HG03521 (cell line): ENCODE results near the gene CDH23.

Source experiments
- ATAC-seq: cut with Tn5 transposase; IDR thresholded peaks from one replicate; pipeline ENCODE4 v1.9.1; 2021; ENCODE audit warnings: mild to moderate bottlenecking, moderate library complexity; ENCODE audit not compliant: unreplicated experiment

CDH23 gene

GRCh38 chr10:71835671-71836595, 439.2 kb downstream of the CDH23 start:
- peak; percentile 86 for ATAC-seq

GRCh38 chr10:71836596-71836974, 439.9 kb downstream of the CDH23 start:
- peak; percentile 7 for ATAC-seq

GRCh38 chr10:71837098-71837827, 440.5 kb downstream of the CDH23 start:
- no peak for ATAC-seq

GRCh38 chr10:71838264-71839211, 441.8 kb downstream of the CDH23 start:
- ATAC-seq: no peak

- ATAC-seq: no peak
Measured at GRCh38 chr10:71840177-71840957, 443.6 kb downstream of the CDH23 start.

- ATAC-seq: no peak
Measured at GRCh38 chr10:71840958-71841335, 444.2 kb downstream of the CDH23 start.

- ATAC-seq: no peak
Measured at GRCh38 chr10:71842422-71842821, 445.7 kb downstream of the CDH23 start.

- ATAC-seq: no peak
Measured at GRCh38 chr10:71842856-71843686, 446.4 kb downstream of the CDH23 start.

GRCh38 chr10:71844084-71844483, 447.4 kb downstream of the CDH23 start:
- ATAC-seq: no peak

GRCh38 chr10:71844695-71845094, 448.0 kb downstream of the CDH23 start:
- ATAC-seq: no peak

GRCh38 chr10:71845410-71846405, 449.0 kb downstream of the CDH23 start:
- no peak for ATAC-seq

- ATAC-seq: no peak
Measured at GRCh38 chr10:71846816-71847215, 450.1 kb downstream of the CDH23 start.

GRCh38 chr10:71847418-71847817, 450.7 kb downstream of the CDH23 start:
- no peak for ATAC-seq

GRCh38 chr10:71848325-71849275, 451.9 kb downstream of the CDH23 start:
- ATAC-seq: no peak

GRCh38 chr10:71849461-71849908, 452.8 kb downstream of the CDH23 start:
- ATAC-seq: no peak

GRCh38 chr10:71850021-71850742, 453.5 kb downstream of the CDH23 start:
- ATAC-seq: no peak
